Ramos (cell line): Measurements from ENCODE around the gene SLC2A11.
"Not testable (repeated sequence)": the region's sequence is repeated elsewhere in the genome, so short reads cannot be mapped to it uniquely, and the experiment has no call there.

ENCODE experiments used
- in situ Hi-C: fragments of 300-500 bp; cut with MboI; formaldehyde crosslinking; loops from one replicate; pipeline ENCODE4 v1.14.3; 2022; ENCODE audit warnings: low sequenced_read_pairs; ENCODE audit not compliant: unreplicated experiment

Gene SLC2A11

DNA sequence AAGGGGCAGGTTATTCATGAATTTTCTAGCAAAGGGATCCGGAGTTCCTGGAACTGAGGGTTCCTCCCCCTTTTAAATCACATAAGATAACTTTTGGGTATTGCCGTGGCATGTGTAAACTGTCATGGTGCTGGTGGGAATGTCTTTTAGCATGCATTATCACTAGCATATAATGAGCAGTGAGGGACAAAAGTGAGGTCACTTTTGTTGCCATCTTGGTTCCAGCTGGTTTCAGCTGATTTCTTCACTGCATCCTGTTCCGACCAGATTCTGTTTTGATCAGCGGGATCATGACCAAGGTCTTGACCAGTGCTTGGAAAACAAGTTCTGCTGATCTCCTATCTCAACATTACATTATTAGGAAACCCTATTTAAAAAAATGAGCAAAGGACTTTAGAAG lies 43.9 kb downstream of the SLC2A11 start:
- in situ Hi-C loops, result no loop called here

DNA sequence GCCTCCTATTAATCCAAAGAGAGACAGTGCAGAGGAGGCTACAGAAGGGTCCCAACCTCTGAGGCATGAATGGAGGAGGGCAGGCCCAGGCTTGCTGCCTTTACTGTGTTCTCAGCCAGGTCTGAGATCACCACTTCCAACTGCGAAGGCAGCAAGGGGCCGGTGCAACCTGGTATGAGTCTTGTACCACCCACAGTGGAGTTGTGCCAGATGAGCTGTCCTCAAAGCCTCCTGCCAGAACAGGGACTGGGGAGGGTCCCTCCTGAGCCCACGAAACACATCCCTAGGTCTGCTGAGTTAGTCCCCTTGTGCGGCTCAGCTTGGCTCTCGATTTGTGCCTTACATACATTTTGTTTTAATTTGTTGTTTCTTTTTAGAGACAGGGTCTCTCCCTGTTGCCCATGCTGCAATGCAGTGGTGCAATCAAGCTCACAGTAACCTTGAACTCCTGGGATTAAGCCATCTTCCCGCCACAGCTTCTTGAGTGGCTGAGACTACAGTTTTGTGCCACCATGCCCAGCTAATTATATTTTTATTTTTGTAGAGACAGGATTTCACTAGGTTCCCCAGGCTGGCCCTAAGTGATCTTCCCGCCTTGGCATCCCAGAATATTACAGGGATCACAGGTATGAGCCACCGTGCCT lies 45.8 kb downstream of the SLC2A11 start:
- in situ Hi-C loops, result no loop called here

DNA sequence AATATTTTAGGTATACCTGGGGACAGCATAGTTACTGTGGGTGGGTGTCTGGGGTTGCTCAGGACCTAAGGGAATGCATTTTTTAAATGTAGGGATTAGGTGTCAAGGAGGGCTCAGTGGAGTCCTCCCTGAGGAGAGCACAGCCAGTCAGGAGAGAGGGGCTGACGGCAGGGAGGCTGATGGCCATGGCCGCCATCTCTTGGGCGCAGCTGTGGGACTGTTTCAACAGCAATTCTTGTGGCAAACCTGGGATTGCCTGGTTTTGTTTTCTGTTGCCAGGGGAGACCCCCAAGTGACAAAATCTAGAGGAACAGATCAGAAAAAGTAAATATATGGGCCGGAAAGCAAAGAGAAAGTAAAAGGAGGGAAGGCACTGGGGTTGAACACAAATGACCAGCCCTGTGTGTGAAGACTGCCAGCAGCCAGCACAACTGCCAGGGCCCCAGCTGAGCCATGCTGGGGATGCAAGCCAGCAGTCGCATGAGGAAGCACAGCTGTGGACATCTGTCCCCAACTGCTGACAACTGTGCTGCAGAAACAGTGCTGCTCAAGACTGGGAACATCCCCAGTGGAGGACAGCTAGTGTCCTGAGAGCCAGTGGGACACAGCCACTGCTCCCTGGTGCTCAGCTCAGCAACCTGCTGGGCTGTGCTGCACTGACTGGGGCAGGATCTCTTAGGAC lies 47.0 kb downstream of the SLC2A11 start:
- in situ Hi-C loops, result no loop called here

DNA sequence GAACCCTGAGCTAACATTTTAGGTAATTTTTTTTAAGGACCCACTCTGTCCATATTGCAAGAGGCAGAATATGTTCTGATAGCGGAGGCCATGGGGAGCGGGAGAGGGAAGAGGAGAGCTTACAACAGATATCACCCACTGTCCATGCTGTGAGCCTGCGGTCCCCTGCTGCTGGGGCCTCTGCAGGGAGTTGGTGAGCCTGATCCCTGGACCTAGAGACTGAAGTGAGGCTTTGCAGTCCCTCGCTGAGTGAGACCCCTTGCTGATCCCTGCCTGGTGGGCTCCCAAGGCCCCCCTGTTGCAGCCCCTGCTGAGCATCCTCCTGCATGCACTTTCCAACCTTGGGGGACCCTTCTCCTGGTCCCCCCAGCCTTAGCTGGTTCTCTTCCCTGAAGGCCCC lies 49.0 kb downstream of the SLC2A11 start:
- in situ Hi-C loops, result no loop called here

DNA sequence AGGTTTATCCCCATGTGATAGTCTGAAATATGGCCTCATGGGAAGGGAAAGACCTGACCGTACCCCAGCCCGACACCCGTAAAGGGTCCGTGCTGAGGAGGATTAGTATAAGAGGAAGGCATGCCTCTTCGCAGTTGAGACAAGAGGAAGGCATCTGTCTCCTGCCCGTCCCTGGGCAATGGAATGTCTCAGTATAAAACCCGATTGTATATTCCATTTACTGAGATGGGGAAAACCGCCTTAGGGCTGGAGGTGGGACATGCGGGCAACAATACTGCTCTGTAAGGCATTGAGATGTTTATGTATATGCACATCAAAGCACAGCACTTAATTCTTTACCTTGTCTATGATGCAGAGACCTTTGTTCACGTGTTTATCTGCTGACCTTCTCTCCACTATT lies 49.7 kb downstream of the SLC2A11 start:
- in situ Hi-C loops, result not testable (repeated sequence)

DNA sequence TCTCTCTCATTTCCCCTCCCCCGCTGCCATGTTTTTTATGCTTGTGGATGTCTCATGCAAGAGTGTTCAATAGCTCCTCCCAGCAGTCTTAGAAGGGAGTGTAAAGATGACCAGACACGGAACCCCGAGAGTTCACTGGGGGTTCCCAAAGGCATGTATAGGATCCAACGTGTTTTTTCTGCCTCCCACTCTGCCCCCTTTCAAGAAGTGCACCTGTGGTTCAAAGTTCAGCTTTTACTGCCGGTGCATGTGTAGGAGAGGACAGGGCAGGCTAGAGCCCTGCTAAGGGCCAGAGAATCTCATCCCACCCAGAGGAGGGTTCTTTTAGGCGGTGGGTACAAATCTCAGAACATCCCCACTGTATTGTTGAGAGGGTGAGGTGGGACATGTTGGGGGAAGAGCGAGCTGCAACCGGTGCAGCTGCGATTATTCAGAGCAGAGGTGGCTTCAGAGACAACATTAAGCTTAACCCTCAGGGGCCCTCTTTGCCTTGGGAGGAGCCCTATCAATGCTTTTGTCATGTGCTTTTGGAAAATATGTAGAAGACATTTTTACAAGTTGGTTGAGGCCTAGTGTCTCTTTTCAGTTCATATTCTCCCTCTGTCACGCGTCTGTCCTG lies 51.0 kb downstream of the SLC2A11 start:
- in situ Hi-C loops, result no loop called here

DNA sequence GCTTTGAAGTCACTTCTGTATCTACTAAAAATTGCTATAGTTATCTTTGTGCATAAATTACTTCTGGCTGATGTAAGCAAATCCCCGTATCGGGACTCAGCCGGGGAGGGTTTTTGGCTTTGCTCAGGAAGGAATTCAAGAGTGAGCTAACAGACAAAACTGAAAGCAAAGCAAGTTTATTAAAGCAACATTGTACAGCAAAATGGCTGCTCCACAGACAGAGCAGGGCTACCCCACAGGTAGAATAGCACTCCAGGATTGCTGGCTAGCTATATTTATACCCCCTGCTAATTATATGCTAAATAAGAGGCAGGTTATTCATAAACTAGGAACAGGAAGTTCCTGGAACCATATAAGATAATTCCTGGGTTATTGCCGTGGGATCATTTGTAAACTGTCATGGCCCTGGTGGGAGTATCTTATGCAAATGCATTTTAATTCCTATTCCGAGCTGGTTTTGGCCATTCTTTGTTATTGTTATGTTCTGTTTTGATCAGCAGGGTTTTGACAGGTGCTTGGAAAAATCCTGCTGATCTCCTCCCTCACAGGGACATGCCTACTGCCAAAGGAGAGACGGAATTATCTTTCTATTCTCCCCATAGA lies 51.7 kb downstream of the SLC2A11 start:
- in situ Hi-C loops, result no loop called here

DNA sequence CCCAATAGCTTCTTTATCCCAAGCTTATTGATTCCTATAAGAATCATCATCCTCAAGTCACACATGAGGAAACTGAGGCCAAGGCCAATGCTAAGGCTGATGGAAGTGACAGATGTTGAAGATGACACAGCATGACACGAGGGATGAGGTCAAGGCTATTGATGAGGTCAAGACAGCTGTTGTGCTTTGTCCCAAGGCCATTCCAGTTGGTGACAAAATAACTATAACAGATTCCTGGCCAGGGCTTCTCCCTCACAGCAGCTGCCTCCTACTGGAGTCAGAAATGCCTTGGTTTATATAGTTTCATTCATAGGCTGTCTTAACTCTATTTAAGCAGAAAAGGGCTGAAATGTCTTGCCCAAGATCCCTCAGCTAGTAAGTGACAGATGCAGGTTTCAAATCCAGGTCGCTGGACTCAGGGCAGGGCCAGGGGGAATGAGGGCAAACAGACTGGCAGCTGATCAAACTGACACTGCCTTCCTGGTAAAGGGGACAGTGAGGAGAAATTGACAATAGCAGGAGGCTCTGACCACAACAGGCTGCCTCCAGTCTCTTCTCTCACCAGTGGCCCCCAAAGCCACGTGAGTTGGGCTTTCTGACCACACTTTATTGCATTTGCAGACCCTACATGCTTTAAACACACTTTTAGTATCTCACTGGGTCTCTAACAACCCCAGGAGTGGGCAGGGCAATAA lies 53.0 kb downstream of the SLC2A11 start:
- in situ Hi-C loops, result no loop called here

DNA sequence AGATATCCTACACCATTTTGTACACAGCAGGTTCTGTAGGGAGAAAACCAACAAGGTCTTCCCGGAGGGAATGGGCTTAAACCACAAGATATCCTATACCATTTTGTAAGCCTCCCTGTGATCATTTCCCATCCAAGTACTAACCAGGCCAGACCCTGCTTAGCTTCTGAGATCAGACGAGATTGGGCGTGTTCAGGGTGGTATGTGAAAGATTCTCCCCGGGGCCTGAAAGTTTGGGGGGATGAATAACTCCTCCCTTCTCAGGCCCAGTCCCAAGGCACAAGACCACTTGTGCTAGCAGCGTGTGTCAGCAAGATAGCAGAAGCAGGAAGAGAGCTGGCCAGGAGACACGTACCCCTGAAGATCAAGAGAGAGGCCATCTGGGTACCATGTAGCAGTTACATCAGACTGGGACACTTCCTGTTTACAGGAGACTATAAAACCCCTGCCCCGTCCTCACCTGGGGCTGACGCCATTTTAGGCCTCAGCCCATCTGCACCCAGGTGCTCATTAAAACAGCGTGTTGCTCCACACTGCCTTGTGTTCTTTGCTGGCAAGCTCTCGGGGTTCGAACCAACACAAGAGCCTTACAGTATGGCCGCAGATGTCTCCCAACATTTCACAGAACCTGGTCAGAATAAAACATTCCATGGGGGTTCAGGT lies 53.8 kb downstream of the SLC2A11 start:
- in situ Hi-C loops, result no loop called here

DNA sequence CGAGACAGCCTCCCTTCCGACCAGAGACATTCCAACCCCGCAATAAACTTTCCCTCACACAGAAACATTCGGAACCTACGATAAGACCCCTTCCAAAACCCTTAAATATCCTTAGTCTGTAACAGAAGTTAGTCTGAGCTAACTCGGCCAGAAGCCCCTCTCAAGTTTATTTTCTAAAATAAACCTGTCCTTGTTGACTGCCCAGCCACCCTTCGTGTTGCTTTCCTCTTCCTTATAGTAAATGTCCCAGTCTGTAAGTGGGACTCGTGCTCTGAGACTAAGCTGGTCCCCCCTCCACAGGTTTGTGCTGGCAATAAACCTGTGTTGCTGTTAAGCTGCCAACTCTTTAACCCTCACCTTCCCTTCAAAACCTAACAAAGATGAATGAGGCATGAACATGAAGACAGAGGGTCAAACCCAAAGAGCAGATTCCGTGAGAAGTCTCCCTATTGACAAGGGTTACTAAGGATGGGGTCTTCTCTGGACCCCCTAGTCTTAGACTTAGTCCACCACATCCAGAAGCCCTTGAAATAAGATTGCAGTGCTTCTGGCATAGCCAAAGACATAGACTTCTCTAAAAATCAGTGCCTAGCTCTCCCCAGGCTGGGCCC lies 54.7 kb downstream of the SLC2A11 start:
- in situ Hi-C loops, result no loop called here

DNA sequence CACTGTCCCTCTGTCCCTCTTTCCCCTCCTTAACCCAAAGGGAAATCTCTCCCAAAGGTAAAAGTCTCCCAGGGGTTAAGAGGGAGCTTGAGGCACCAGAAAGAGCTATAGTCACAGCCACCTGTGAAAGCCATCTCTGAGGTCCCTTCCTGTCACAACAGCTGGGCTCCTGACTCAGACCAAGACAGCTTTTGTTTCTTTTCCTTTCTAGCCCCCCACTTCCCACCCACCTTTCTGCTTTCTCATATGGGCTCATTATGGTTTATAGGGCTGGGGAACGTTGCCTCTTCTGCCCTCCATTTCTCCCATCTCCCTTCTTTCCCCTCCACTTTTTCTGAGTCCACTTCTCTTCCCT lies 55.6 kb downstream of the SLC2A11 start:
- in situ Hi-C loops, result no loop called here

DNA sequence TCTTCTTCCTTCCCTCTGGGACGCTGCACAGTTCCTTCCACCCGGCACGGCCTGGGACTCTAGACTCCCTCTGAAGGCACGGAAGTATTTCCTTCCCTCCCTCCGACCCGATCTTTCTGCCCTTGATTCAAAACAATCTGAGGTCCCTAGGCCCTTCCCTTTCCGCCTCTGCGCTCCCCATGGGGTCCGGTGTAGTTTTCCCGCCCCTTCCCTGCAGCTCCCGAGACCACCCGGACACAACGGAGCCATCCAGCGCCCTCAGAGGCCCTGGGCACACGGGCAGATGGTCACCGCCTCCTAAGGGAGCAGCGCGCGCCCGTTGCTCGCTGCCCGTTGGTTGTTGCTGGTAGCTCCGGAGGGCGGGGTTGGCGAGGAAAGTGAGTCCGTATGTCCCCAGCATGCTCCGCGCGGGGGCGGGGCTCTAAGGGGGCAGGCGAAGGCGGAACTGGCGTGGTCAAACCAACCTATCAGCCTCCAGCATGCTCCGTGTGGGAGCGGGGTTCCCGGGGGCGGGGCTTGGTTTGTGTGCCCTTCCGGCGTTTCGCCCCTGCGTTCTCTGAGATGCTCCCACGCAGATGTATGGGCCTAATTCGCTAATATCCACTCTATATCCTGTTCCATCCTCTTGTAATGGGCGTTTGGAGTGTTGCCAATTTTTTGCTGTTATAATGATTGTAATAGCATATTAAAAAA lies 56.1 kb downstream of the SLC2A11 start:
- in situ Hi-C loops, result no loop called here

DNA sequence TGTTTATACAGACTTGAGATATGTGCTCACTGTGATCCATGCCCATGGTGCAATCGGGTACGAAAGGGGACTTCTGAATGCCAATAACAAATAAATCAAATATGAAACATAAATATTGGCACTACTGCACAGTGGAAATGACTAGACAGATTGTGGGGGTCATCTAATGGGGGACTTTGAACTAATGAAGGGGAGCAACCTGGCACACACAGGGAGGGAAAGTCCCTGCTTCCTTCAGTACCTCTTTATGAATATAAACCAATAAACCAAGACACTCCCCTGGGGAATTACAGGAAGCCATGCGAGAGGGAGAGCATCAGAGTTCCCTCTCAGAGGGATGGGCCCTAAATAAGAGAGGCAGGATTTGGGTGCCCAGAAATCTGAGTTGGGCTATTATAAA lies 57.6 kb downstream of the SLC2A11 start:
- in situ Hi-C loops, result no loop called here

DNA sequence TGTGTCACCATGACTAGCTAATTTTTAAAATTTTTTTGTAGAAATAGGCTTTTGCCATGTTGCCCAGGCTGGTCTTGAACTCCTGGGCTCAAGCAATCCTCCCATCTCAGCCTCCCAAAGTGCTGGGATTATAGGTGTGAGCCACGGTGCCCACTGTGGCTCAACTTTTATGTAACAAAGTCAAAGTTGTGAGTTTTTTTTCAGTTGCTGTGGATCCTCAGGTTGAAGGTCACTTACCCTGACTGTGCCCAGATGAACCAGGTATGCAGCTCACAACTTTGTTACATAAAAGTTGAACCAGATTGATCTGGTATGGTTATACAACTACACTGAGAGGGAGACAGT lies 62.6 kb downstream of the SLC2A11 start:
- in situ Hi-C loops, result not testable (repeated sequence)

DNA sequence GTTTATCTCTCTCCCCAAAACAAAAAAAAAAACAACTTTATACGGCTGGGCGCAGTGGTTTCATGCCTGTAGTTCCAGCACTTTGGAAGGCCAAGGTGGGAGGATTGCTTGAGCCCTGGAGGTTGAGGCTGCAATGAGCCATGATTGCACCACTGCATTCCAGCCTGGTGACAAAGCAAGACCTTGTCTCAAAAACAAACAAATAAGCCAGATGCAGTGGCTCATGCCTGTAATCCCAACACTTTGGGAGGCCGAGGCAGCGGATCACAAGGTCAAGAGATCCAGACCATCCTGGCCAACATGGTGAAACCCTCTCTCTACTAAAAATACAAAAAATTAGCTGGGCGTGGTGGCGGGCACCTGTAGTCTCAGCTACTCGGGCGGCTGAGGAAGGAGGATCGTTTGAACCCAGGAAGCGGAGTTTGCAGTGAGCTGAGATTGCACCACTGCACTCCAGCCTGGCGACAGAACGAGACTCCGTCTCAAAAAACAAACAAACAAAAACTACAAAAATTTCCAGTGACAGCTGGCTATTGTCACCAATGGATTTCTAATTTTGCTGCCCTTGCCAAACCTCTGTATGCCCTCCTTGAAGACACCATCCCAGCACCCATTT lies 64.0 kb downstream of the SLC2A11 start:
- in situ Hi-C loops, result not testable (repeated sequence)

DNA sequence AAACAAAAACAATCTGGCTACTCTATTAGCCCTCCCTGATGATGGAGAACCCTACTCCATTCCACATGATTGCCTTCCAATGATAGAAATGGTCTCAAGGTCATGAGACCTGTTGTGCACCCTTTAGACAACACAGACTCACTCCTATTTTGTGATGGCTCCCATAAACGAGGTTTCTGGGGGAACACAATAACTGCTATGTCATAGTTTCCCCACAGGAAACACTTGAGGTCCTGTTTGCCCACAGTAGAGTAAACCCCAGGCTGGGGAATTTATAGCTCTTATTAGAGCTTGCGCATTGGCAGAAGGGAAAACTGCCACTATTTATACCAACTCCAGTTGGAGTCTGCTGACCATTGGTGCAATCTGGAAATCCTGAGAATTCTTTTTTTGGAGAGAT lies 65.2 kb downstream of the SLC2A11 start:
- in situ Hi-C loops, result no loop called here

DNA sequence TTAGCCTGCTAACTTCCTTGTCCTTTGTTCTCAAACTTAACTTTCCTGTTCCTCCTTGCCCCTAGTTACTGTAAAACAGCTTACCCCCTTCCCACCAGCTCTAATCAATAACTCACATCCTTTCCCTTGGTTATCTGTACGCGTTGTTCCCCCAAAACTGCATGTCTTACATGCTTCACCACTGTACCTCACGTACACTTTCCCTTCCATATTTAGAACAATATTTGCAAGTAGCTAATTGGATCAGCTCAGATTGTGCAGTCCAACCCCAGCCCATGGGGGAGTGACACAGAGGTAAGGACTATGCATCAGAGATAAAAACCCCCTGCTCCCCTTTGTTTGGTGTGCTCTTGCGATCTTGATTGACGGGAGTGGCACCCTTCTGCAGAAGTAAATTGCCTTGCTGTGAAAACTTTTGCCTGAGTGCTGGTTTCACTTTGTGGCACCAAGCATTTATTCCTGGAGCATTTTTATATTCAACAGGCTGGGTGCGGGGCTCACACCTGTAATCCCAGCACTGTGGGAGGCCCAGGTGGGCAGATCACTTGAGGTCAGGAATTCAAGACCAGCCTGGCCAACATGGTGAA lies 67.4 kb downstream of the SLC2A11 start:
- in situ Hi-C loops, result no loop called here

DNA sequence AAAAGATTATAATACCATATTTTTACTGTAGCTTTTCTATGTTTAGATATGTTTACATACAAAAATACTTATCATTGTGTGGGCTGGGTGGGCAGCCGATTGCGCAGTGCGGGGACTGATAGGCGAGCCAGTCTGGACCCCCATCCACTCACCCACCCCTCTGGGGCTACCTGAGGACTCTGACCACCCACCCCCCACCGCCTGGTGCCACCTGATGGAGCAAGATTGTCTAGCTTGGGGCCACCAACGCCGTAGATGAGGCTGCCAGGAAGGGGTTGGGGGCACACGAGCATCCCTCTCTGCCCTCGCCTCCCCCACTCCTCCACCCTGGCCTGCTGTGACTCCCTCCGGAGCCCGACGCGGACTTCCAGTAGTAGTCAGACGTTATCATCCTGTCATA lies 68.9 kb downstream of the SLC2A11 start:
- in situ Hi-C loops, result no loop called here
